IPS DF 19.7 (cell line): ENCODE measurements around the gene ICAM2.
"Not testable (repeated sequence)": the region's sequence is repeated elsewhere in the genome, so short reads cannot be mapped to it uniquely, and the experiment has no call there.

Experiments
- DNase-seq: peaks from one replicate; pipeline ENCODE4 v3.0.0-alpha.2; 2013; ENCODE audit warnings: low read depth, low spot score

The ICAM2 gene

GRCh38 chr17:64009571-64010402 lies 10.6 kb downstream of the ICAM2 start:
- no peak for DNase-seq

- DNase-seq = no peak
Measured at GRCh38 chr17:64008830-64009229, 11.6 kb downstream of the ICAM2 start.

GRCh38 chr17:64008346-64008745 lies 12.1 kb downstream of the ICAM2 start:
- no peak for DNase-seq

- DNase-seq = no peak
Measured at GRCh38 chr17:64007838-64008282, 12.6 kb downstream of the ICAM2 start.

- DNase-seq = not testable (repeated sequence)
Measured at GRCh38 chr17:64007089-64007837, 13.2 kb downstream of the ICAM2 start.

- DNase-seq = no peak
Measured at GRCh38 chr17:64006361-64007088, 13.9 kb downstream of the ICAM2 start.

GRCh38 chr17:64005734-64006167 lies 14.7 kb downstream of the ICAM2 start:
- DNase-seq = no peak

- DNase-seq = no peak
Measured at GRCh38 chr17:64004903-64005733, 15.3 kb downstream of the ICAM2 start.

- DNase-seq = no peak
Measured at GRCh38 chr17:64004218-64004770, 16.1 kb downstream of the ICAM2 start.

- no peak for DNase-seq
Measured at GRCh38 chr17:64003526-64004121, 16.8 kb downstream of the ICAM2 start.

- DNase-seq = no peak
Measured at GRCh38 chr17:64002658-64003525, 17.5 kb downstream of the ICAM2 start.

GRCh38 chr17:64001763-64002529 lies 18.5 kb downstream of the ICAM2 start:
- DNase-seq = no peak

- DNase-seq = no peak
Measured at GRCh38 chr17:64001091-64001579, 19.3 kb downstream of the ICAM2 start.

- no peak for DNase-seq
Measured at GRCh38 chr17:63999680-64000531, 20.5 kb downstream of the ICAM2 start.

GRCh38 chr17:63998721-63999679 lies 21.4 kb downstream of the ICAM2 start:
- DNase-seq = no peak

GRCh38 chr17:63998050-63998720 lies 22.2 kb downstream of the ICAM2 start, which contains the start of gene PRR29:
TSS of gene PRR29 (plus strand) at chr17:63998351. CDS start at chr17:63998365, 14 bp downstream.
- no peak for DNase-seq
